Suppressor macrophage (primary cell): ENCODE results near the gene HNRNPCL4.
"Not testable (repeated sequence)": the region's sequence is repeated elsewhere in the genome, so short reads cannot be mapped to it uniquely, and the experiment has no call there.

ENCODE experiments used
- DNase-seq, 4 experiments: peaks; one replicate each; pipeline ENCODE4 v3.0.0-alpha.2; 2020 to 2022
- total RNA-seq, 17 experiments: gene quantifications; one replicate each; lab custom pipeline; 2026; ENCODE audit warnings: mixed read lengths in 6 of 17, inconsistent platforms in 3 of 17; lab: John Stamatoyannopoulos, UW

Gene HNRNPCL4
- 0 to 0.22 (median 0) reads per million in 17 experiments for total RNA-seq

GRCh38 chr1:13165531-13165930 lies at the start of gene HNRNPCL4:
HNRNPCL4 (minus strand) TSS chr1:13165631; CDS start chr1:13165467, 164 bp downstream.
- not testable (repeated sequence) for DNase-seq

- not testable (repeated sequence) for DNase-seq
Observed at GRCh38 chr1:13208712-13209111, 43.3 kb upstream of the HNRNPCL4 start.

- not testable (repeated sequence) for DNase-seq
Observed at GRCh38 chr1:13201309-13201708, 35.9 kb upstream of the HNRNPCL4 start, which contains the start of gene PRAMEF13. PRAMEF13 (minus strand) TSS chr1:13201409; CDS start chr1:13199589, 1,820 bp downstream.

- not testable (repeated sequence) for DNase-seq
Observed at GRCh38 chr1:13171548-13171947, 6.1 kb upstream of the HNRNPCL4 start, which contains the start of gene PRAMEF9. PRAMEF9 (plus strand) TSS chr1:13171848; CDS start chr1:13175281, 3,433 bp downstream.

- not testable (repeated sequence) for DNase-seq
Observed at GRCh38 chr1:13155909-13156308, 9.5 kb downstream of the HNRNPCL4 start, which contains the start of gene PRAMEF26. PRAMEF26 (minus strand) TSS chr1:13156009; CDS start chr1:13153095, 2,914 bp downstream.

GRCh38 chr1:13116754-13117153 lies 48.7 kb downstream of the HNRNPCL4 start, which contains the start of gene HNRNPCL2:
HNRNPCL2 (minus strand) TSS chr1:13116854; CDS start chr1:13116400, 454 bp downstream.
- DNase-seq = not testable (repeated sequence)
